SU-DHL-6 (cell line): ENCODE results near the gene IQGAP3.

ENCODE experiments used
- EZH2phosphoT487 ChIP-seq: fragments of 200-600 bp; sonication (generic), shearing (Covaris generic); conservative IDR thresholded peaks from 2 replicates; pipeline ENCODE4 v1.6.1; 2018; ENCODE audit warnings: mild to moderate bottlenecking, antibody characterized with exemption, low read length, moderate library complexity, mixed read lengths
- TF ChIP-seq, protein P1 (sequence below): fragments of 200-600 bp; sonication (generic); IDR thresholded peaks from one replicate; pipeline ENCODE4 v1.5.1; 2017; ENCODE audit warnings: antibody characterized with exemption, mild to moderate bottlenecking, low read length, moderate library complexity; ENCODE audit not compliant: insufficient read depth, poor library complexity, severe bottlenecking

DNA sequence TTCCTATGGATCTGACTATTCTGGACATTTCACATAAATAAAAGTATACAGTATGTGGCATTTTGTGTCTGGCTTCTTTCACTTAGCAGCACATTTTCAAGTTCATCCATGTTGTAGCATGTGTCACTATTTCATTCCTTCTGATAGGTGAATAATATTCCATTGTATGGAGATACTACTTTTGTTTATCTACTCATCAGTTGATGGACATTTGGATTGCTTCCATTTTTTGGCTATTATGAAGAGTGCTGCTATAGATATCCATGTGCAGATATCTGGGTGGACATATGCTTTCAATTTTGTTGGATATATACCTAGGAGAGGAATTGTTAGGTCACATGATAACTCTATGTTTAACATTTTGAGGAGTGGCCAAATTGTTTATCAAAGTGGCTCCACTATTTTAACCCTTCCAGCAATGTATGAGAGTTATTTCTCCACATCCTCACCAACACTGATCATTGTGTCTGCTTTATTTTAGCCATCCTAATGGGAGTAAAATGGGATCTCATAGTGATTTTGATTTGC lies 49.9 kb downstream of the IQGAP3 start:
- TF ChIP-seq, protein P1, sequence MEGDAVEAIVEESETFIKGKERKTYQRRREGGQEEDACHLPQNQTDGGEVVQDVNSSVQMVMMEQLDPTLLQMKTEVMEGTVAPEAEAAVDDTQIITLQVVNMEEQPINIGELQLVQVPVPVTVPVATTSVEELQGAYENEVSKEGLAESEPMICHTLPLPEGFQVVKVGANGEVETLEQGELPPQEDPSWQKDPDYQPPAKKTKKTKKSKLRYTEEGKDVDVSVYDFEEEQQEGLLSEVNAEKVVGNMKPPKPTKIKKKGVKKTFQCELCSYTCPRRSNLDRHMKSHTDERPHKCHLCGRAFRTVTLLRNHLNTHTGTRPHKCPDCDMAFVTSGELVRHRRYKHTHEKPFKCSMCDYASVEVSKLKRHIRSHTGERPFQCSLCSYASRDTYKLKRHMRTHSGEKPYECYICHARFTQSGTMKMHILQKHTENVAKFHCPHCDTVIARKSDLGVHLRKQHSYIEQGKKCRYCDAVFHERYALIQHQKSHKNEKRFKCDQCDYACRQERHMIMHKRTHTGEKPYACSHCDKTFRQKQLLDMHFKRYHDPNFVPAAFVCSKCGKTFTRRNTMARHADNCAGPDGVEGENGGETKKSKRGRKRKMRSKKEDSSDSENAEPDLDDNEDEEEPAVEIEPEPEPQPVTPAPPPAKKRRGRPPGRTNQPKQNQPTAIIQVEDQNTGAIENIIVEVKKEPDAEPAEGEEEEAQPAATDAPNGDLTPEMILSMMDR: no peak
- TF ChIP-seq EZH2phosphoT487: no peak
